ENCODE results near the gene USP6NL. TPM values are rescaled to one million over a fixed set of nuclear protein-coding genes. Genes with fewer than 3 reads are reported as not detected.
A peak's percentile ranks its signal among the peaks of the same experiment; 100 is the strongest.

The USP6NL gene
- total and polyA plus RNA-seq, 2 of the 13 experiments (the other 11 are each of a cell fraction or from before 2014, with no cell fraction given): 10.5 to 22.9 TPM

DNA sequence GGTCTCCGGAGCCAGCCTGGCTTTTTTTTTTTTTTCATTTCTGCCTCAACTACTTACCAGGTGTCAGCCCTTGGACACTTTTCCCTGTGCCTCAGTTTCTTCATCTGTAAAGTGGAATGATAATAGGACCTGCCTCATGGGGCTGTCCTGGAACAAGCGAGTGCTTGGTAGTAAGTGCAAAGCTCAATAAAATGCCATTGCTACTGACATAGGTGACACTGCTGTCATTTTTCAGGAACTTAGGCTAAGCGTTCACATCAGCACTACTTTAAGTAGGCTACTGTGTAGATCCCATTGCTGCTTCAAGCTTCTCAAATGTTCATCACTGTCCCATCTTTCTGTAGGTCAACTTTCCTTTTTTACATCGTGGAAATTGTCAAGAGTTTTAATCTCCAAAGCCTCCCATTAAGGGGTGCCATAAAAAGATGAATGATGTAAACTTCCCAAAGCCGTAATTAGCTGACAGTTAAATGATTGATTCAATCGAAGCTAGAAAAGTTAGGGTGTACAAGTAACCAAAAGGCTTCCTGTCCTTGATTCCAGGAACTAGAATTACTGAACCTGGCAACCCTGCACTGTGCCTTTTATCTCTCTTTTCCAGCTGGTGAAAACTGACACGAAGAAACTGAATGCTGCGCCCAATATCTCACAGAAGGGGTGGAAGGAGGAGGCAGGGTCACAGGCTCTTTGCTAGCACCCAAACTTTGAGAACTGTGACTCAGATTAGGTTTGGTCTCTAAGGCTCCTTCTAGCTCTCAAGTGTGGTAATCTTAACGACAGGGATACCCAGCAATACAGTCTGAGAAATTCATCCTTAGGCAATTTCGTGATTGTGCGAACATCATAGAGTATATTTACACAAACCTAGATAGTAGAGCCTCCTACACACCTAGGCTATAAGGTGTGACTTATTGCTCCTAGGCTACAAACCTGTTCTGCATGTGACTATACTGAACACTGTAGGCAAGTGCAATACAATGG, 861 bp upstream of the USP6NL start:
- Histone ChIP-seq H3K79me2 (ENCODE audit: insufficient read depth, low read length) (peaks cover 36% of the 10 kb centered on the region), H4K20me1 (ENCODE audit: insufficient read depth, low read length) (no peaks in the 10 kb centered on the region), H3K9me3 (ENCODE audit: low read length) (peaks cover 3% of the 10 kb centered on the region), H3K36me3 (replicated peaks in 1 of 2; ENCODE audit: control insufficient read depth in 1 of 2, insufficient read depth in 2 of 2, low read length in 2 of 2) (no peaks in the 10 kb centered on the region), H3K4me3 (replicated peaks in 1 of 3; ENCODE audit: insufficient read depth in 1 of 3, low read depth in 2 of 3, low read length in 3 of 3) (peak overlapping the region; percentile 62 to 92 (median 71)), H3K27me3 (ENCODE audit: control insufficient read depth in 1 of 2, insufficient read depth in 2 of 2, low read length in 2 of 2) (no peaks in the 10 kb centered on the region; a peak in 1 of 5 replicates), H2AFZ (ENCODE audit: low read length) (peak overlapping the region; percentile 44), H3K9ac (ENCODE audit: insufficient read depth, low read depth, low read length) (peak overlapping the region; percentile 79), H3K27ac (ENCODE audit: extremely low read length, insufficient read depth, low read length) (peak overlapping the region; percentile 70), H3K4me2 (ENCODE audit: low read depth, low read length) (peak overlapping the region; percentile 86), H3K4me1 (ENCODE audit: insufficient read depth, low read length) (peaks cover 59% of the 10 kb centered on the region)
- BruUV-seq (replicated peaks): TSS peak; percentile 96
- ChIA-PET CTCF (ENCODE audit: low intra/inter-chr PET ratio, low total read pairs) (no interaction called here), POLR2A (interaction anchor here (0.9 to 1.1 kb wide), 3 partner anchors 38 to 87 kb away, joined by 3 read pairs; no protein-coding TSS in a partner anchor)
- intact Hi-C loops (cut with micrococcal nuclease; ENCODE audit: unreplicated experiment): loop anchor here (5.0 kb wide), 1 partner anchor 145 kb away; no protein-coding TSS in a partner anchor
- no peak for FAIRE-seq
- ATAC-seq: peak; percentile 55
- in situ Hi-C loops (cut with HindIII; ENCODE audit: extremely low pct_ligation_motif_present, low pct_unique_long_range_greater_than_20kb): loop anchor here (10.0 kb wide), 1 partner anchor 112 kb away; no protein-coding TSS in a partner anchor
- WGBS (ENCODE audit: low lambda C conversion rate): 28% methylated on average over 11 of the region's 11 CpGs
- DNase-seq (ENCODE audit: low spot score): no peak
- peak; percentile 12; the same call in 1 of the 2 replicates for TF ChIP-seq NR2F6 (IDR thresholded peaks at IDR 0.05)
- TF ChIP-seq NR2F6 (CRISPR knock-in tag; IDR thresholded peaks at IDR 0.05): no peak
- no peak for TF ChIP-seq SOX6 (IDR thresholded peaks at IDR 0.05)
- 0 out of 2 replicates have a peak, but pooled peaks have one; percentile 1 for TF ChIP-seq SOX6 (CRISPR knock-in tag; IDR thresholded peaks at IDR 0.05)
- TF ChIP-seq, protein P1, sequence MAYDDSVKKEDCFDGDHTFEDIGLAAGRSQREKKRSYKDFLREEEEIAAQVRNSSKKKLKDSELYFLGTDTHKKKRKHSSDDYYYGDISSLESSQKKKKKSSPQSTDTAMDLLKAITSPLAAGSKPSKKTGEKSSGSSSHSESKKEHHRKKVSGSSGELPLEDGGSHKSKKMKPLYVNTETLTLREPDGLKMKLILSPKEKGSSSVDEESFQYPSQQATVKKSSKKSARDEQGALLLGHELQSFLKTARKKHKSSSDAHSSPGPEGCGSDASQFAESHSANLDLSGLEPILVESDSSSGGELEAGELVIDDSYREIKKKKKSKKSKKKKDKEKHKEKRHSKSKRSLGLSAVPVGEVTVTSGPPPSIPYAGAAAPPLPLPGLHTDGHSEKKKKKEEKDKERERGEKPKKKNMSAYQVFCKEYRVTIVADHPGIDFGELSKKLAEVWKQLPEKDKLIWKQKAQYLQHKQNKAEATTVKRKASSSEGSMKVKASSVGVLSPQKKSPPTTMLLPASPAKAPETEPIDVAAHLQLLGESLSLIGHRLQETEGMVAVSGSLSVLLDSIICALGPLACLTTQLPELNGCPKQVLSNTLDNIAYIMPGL (CRISPR knock-in tag; IDR thresholded peaks at IDR 0.05; ENCODE audit: borderline replicate concordance in 1 of 2, low read depth in 1 of 2): no peak
- 0 out of 2 replicates have a peak, but pooled peaks have one; percentile 5 for TF ChIP-seq HNF4A (CRISPR knock-in tag; IDR thresholded peaks at IDR 0.05)
- TF ChIP-seq, protein P2, sequence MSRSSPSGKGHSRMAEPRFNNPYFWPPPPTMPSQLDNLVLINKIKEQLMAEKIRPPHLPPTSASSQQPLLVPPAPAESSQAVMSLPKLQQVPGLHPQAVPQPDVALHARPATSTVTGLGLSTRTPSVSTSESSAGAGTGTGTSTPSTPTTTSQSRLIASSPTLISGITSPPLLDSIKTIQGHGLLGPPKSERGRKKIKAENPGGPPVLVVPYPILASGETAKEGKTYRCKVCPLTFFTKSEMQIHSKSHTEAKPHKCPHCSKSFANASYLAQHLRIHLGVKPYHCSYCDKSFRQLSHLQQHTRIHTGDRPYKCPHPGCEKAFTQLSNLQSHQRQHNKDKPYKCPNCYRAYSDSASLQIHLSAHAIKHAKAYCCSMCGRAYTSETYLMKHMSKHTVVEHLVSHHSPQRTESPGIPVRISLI (CRISPR knock-in tag; IDR thresholded peaks at IDR 0.05; ENCODE audit: borderline replicate concordance): 0 out of 2 replicates have a peak, but pooled peaks have one; percentile 6
- TF ChIP-seq, protein P3, sequence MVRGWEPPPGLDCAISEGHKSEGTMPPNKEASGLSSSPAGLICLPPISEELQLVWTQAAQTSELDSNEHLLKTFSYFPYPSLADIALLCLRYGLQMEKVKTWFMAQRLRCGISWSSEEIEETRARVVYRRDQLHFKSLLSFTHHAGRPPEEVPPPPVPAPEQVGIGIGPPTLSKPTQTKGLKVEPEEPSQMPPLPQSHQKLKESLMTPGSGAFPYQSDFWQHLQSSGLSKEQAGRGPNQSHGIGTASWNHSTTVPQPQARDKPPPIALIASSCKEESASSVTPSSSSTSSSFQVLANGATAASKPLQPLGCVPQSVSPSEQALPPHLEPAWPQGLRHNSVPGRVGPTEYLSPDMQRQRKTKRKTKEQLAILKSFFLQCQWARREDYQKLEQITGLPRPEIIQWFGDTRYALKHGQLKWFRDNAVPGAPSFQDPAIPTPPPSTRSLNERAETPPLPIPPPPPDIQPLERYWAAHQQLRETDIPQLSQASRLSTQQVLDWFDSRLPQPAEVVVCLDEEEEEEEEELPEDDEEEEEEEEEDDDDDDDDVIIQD (CRISPR knock-in tag; IDR thresholded peaks at IDR 0.05; ENCODE audit: low read depth): 0 out of 2 replicates have a peak, but pooled peaks have one; percentile 2
- peak; percentile 89 for TF ChIP-seq ZNF629 (CRISPR knock-in tag; conservative IDR thresholded peaks at IDR 0.05)
- no peak for TF ChIP-seq ZBTB42 (CRISPR knock-in tag; IDR thresholded peaks at IDR 0.05)
- TF ChIP-seq, protein P4, sequence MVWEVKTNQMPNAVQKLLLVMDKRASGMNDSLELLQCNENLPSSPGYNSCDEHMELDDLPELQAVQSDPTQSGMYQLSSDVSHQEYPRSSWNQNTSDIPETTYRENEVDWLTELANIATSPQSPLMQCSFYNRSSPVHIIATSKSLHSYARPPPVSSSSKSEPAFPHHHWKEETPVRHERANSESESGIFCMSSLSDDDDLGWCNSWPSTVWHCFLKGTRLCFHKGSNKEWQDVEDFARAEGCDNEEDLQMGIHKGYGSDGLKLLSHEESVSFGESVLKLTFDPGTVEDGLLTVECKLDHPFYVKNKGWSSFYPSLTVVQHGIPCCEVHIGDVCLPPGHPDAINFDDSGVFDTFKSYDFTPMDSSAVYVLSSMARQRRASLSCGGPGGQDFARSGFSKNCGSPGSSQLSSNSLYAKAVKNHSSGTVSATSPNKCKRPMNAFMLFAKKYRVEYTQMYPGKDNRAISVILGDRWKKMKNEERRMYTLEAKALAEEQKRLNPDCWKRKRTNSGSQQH (CRISPR knock-in tag; IDR thresholded peaks at IDR 0.05; ENCODE audit: low read depth): no peak
- 0 out of 2 replicates have a peak, but pooled peaks have one; percentile 4 for TF ChIP-seq NR2C2 (CRISPR knock-in tag; IDR thresholded peaks at IDR 0.05; ENCODE audit: borderline replicate concordance)
- 0 out of 2 replicates have a peak, but pooled peaks have one; percentile 8 for TF ChIP-seq KAT8 (CRISPR knock-in tag; IDR thresholded peaks at IDR 0.05)
- TF ChIP-seq ZMYM3 (CRISPR knock-in tag; IDR thresholded peaks at IDR 0.05): peak; percentile 61

All from HepG2 (cell line).